ENCODE data around the gene PLOD3. TPM values are rescaled to one million over a fixed set of nuclear protein-coding genes. Genes with fewer than 3 reads are reported as not detected.

PLOD3 gene
- total and polyA plus RNA-seq, 9 of the 15 experiments (the other 6 are each of a cell fraction or from before 2014, with no cell fraction given), result 2.8 to 101 (median 30.9) TPM

DNA sequence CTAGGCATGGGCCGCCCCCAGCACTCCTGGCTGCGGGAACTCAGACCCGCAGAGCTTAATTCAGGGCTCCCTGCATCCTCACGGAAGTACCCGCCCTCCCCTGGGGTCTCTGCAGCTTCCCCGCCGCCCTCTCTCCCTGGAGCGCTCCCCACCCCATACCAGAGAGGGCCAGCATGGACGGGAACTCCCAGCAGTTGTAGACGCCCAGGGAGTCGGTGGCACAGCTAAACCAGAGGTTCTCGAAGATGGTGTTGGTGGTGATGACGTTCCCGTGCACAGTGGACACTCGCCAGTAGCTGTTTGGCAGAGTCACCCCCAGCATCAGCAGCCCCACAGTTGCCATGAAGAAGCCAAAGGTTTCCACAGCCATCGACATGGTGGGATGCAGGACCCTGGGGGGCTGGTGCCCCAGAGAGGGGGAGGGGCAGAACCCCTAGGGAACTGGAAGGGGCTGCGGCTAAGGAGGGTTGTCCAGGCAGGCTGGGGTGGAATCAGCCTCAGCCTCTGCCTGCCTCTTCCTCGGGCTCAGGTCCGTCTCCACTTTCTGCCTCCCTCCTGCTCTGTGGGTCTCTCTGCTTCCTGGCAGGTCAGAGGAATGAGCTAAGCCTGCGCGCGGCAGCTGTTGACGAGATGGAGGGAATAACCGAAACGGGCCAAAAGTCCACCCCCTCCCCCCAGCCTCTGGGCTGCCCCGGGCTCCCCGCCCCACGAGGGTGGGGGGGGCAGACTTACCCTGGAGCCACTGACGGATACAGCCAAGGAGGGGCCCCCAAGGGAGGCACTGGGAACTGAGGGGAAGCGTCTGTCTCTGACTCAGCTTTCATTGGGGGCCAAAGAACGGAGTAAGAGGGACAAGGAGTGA lies 20.1 kb upstream of the PLOD3 start, which contains the start of gene CLDN15 (continued):
- TF ChIP-seq, protein P1, sequence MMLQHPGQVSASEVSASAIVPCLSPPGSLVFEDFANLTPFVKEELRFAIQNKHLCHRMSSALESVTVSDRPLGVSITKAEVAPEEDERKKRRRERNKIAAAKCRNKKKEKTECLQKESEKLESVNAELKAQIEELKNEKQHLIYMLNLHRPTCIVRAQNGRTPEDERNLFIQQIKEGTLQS (IDR thresholded peaks at IDR 0.05), result no peak
- TF ChIP-seq, protein P1 (CRISPR knock-in tag; conservative IDR thresholded peaks at IDR 0.05), result no peak
- no peak for TF ChIP-seq CHD2 (IDR thresholded peaks at IDR 0.05; ENCODE audit: low read depth, low read length)
- TF ChIP-seq, protein P2, sequence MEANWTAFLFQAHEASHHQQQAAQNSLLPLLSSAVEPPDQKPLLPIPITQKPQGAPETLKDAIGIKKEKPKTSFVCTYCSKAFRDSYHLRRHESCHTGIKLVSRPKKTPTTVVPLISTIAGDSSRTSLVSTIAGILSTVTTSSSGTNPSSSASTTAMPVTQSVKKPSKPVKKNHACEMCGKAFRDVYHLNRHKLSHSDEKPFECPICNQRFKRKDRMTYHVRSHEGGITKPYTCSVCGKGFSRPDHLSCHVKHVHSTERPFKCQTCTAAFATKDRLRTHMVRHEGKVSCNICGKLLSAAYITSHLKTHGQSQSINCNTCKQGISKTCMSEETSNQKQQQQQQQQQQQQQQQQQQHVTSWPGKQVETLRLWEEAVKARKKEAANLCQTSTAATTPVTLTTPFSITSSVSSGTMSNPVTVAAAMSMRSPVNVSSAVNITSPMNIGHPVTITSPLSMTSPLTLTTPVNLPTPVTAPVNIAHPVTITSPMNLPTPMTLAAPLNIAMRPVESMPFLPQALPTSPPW (CRISPR knock-in tag; IDR thresholded peaks at IDR 0.05), result no peak
- no peak for TF ChIP-seq HOXB6 (CRISPR knock-in tag; IDR thresholded peaks at IDR 0.05; ENCODE audit: borderline replicate concordance)
- TF ChIP-seq RBM14 (IDR thresholded peaks at IDR 0.05; ENCODE audit: borderline replicate concordance, insufficient read depth, low read depth, low read length), result no peak
- TF ChIP-seq, protein P3, sequence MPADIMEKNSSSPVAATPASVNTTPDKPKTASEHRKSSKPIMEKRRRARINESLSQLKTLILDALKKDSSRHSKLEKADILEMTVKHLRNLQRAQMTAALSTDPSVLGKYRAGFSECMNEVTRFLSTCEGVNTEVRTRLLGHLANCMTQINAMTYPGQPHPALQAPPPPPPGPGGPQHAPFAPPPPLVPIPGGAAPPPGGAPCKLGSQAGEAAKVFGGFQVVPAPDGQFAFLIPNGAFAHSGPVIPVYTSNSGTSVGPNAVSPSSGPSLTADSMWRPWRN (IDR thresholded peaks at IDR 0.05; ENCODE audit: low read depth), result no peak
- TF ChIP-seq SRSF1 (IDR thresholded peaks at IDR 0.05; ENCODE audit: low read depth, low read length), result no peak

Data from K562 (cell line).